NOMO-1 treated with dmso at 0.1 percent for 144 hours (cell line): Measurements from ENCODE around the gene COL26A1.
"Not testable (repeated sequence)": the region's sequence is repeated elsewhere in the genome, so short reads cannot be mapped to it uniquely, and the experiment has no call there.

Experiments used
- DNase-seq: peaks from one replicate; lab custom pipeline; 2025; ENCODE audit not compliant: unreplicated experiment; lab: John Stamatoyannopoulos, UW

The COL26A1 gene

GRCh38 chr7:101401390-101402080 lies 38.9 kb downstream of the COL26A1 start:
- no peak for DNase-seq

- no peak for DNase-seq
Observed at GRCh38 chr7:101402081-101402779, 39.6 kb downstream of the COL26A1 start.

GRCh38 chr7:101402835-101403234 lies 40.2 kb downstream of the COL26A1 start:
- no peak for DNase-seq

GRCh38 chr7:101405474-101406067 lies 42.9 kb downstream of the COL26A1 start:
- DNase-seq = no peak

- DNase-seq = no peak
Observed at GRCh38 chr7:101410743-101411507, 48.2 kb downstream of the COL26A1 start.

- DNase-seq = peak; percentile 83
Observed at GRCh38 chr7:101411508-101411874, 48.8 kb downstream of the COL26A1 start.

- no peak for DNase-seq
Observed at GRCh38 chr7:101412976-101413375, 50.3 kb downstream of the COL26A1 start.

GRCh38 chr7:101418694-101419093 lies 56.0 kb downstream of the COL26A1 start:
- DNase-seq = no peak

GRCh38 chr7:101419831-101420230 lies 57.2 kb downstream of the COL26A1 start:
- DNase-seq = no peak

- DNase-seq = no peak
Observed at GRCh38 chr7:101420436-101420835, 57.8 kb downstream of the COL26A1 start.

GRCh38 chr7:101422356-101423195 lies 59.9 kb downstream of the COL26A1 start:
- no peak for DNase-seq

- no peak for DNase-seq
Observed at GRCh38 chr7:101426303-101427011, 63.8 kb downstream of the COL26A1 start.

- no peak for DNase-seq
Observed at GRCh38 chr7:101428093-101428866, 65.6 kb downstream of the COL26A1 start.

- no peak for DNase-seq
Observed at GRCh38 chr7:101432316-101432715, 69.6 kb downstream of the COL26A1 start.

GRCh38 chr7:101433688-101434087 lies 71.0 kb downstream of the COL26A1 start:
- no peak for DNase-seq

GRCh38 chr7:101434155-101434554 lies 71.5 kb downstream of the COL26A1 start:
- not testable (repeated sequence) for DNase-seq

- no peak for DNase-seq
Observed at GRCh38 chr7:101435461-101436220, 73.0 kb downstream of the COL26A1 start.

GRCh38 chr7:101436221-101436735 lies 73.6 kb downstream of the COL26A1 start:
- DNase-seq = no peak
